Ovary (tissue), 9 donors: ENCODE results near the gene BAZ2B. TPM values are rescaled to one million over a fixed set of nuclear protein-coding genes. Genes with fewer than 3 reads are reported as not detected.

Source experiments
- DNase-seq, 5 donors: peaks; one replicate each; pipeline ENCODE4 v3.0.0-alpha.2; 2019 to 2020
- H3K27ac ChIP-seq, 2 donors: fragments of 200-600 bp; one replicate each; pipeline versions ENCODE4 v1.5.1 to v1.8.0; 2019 to 2022
- H3K27me3 ChIP-seq: fragments of 200-600 bp; one replicate; pipeline ENCODE4 v1.8.0; 2022
- H3K36me3 ChIP-seq: fragments of 200-600 bp; sonication (generic); one replicate; pipeline ENCODE4 v1.5.1; 2019
- H3K4me1 ChIP-seq: one replicate; pipeline ENCODE4 v1.8.1; 2013; ENCODE audit warnings: mild to moderate bottlenecking, moderate library complexity; ENCODE audit not compliant: insufficient read depth
- H3K4me3 ChIP-seq: fragments of 200-600 bp; sonication (generic); one replicate; pipeline ENCODE4 v1.5.1; 2017
- H3K9me3 ChIP-seq, 2 donors: fragments of 200-600 bp in 1 of 2; sonication (generic) in 1 of 2; one replicate each; pipeline versions ENCODE4 v1.5.1 to v1.8.1; 2013 to 2019; ENCODE audit warnings: mild to moderate bottlenecking in 1 of 2, moderate library complexity in 1 of 2
- CTCF ChIP-seq, 3 donors: fragments of 450-650 bp in 2 of 3; fragments of 200-600 bp in 1 of 3; IDR thresholded peaks; one replicate each; pipeline versions ENCODE4 v1.5.1 to v1.8.0; 2016 to 2022; ENCODE audit warnings: antibody characterized with exemption in 3 of 3, mild to moderate bottlenecking in 1 of 3
- EP300 ChIP-seq: sonication (generic); formaldehyde crosslinking; IDR thresholded peaks from one replicate; pipeline ENCODE4 v1.6.1; 2017; ENCODE audit warnings: antibody characterized with exemption
- POLR2A ChIP-seq: fragments of 450-650 bp; IDR thresholded peaks from one replicate; pipeline ENCODE4 v1.6.1; 2017; ENCODE audit warnings: antibody characterized with exemption, mild to moderate bottlenecking, moderate library complexity
- WGBS, 3 donors: extraction: QIAGEN DNeasy Blood & Tissue Kit in 1 of 3; methylation state at CpG; one replicate each; pipeline versions ENCODE4 v1.1.5 to v1.1.7; 2013 to 2017; 5-methylcytosine and 5-hydroxymethylcytosine counted together
- intact Hi-C, 4 donors: fragments of 100-400 bp; cut with DNase I; formaldehyde crosslinking; loops; one replicate each; pipeline versions ENCODE4 v1.11.0 to v1.15.1; 2022 to 2023
- polyA plus RNA-seq, 2 donors: library from polyadenylated mRNA; stranded (reverse); fragments of 200-250 nt in 1 of 2; fragments of 350-450 nt in 1 of 2; fragmentation: Illumina TruSeq in 1 of 2; extraction: RNeasy Lipid Tissue Mini Kit (QIAGEN cat#74804) in 1 of 2; gene quantifications; one replicate each; pipeline ENCODE4 v1.2.3, GENCODE V29; 2013 to 2014
- total RNA-seq, 7 donors: library from RNA; depleted of rRNA in 2 of 7; stranded (reverse); fragments of >200 nt in 2 of 7; fragmentation: NEBNext Ultra II Directional in 3 of 7; extraction: Animal tissue kit (Norgen Biotek cat#: 25700) in 3 of 7; gene quantifications; one replicate each; pipeline versions ENCODE4 v1.1.0 to v1.2.4, GENCODE V29; 2016 to 2023
- donor health status: DM: no; HTN: no; CAD: no; lungs with moderate emphysema.
- donor health status: DM: no; HTN: no; CAD: no.
- donor health status: Bipolar disorder and iron deficiency.
- donor health status: DM: yes; HTN: yes; CAD: no.
- donor health status: DM: no; HTN: no; CAD: no.
- donor health status: DM: yes; HTN: yes; CAD: no.

The BAZ2B gene
- total and polyA plus RNA-seq, 9 donors: 31.8 to 131 (median 99.4) TPM

DNA sequence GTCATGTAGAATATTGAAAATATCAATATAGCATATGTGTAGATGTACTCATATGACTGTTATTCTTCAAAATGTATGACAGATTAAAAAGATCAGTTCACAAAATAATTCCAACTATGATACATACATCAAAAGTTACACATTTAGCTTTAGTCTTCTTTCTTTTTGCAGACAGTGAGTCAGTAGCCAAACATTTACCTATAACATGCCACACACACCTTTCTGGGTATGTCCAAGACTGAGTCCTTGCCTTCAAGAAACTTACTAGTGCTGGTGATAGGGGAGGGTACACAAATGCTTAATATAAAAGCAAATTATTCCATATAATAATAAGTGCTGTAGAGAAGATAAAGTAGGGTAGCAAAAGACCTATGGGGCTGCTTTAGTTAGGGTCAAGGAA, 176.9 kb downstream of the BAZ2B start:
- intact Hi-C loops: no loop called here
- no peak for DNase-seq
- H3K27me3 ChIP-seq: no peaks in the 10 kb centered on the region
- H3K36me3 ChIP-seq: no peaks in the 10 kb centered on the region
- H3K4me1 ChIP-seq: peaks cover 2% of the 10 kb centered on the region
- no peaks in the 10 kb centered on the region for H3K9me3 ChIP-seq
- TF ChIP-seq POLR2A: no peak
- no peak for TF ChIP-seq EP300
- no peak for TF ChIP-seq CTCF (IDR thresholded peaks at IDR 0.05)
- H3K27ac ChIP-seq: no peak overlapping the region
- H3K4me3 ChIP-seq: no peak overlapping the region

- 84 to 89% (median 85%) methylated on average over 5 of the region's 5 CpGs for WGBS, 3 donors
- intact Hi-C loops: no loop called here
These were observed 177.5 kb downstream of the BAZ2B start for GRCh38 chr2:159438720-159439353.

DNA sequence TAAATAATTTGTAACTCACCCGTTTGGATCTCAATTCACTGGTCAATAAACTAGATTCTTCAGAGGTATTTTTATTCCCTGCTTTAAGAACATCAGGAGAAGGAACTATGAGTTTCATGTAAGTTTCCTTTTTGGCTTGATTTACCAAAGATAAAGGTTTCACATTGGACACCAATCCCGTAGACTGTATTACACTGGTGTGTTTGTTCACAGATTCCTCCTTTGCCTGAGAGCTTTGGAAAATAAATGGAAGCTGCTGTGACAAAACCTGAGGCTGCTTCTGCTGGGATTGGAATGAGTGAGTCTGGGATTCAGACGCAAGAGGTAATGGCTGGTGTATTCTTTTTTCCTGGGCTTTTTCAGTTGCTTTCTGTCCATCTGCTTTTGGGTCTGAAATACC, 178.1 kb downstream of the BAZ2B start:
- intact Hi-C loops: no loop called here

More at GRCh38 chr2:159438720-159439353, 177.5 kb downstream of the BAZ2B start:
- no peaks in the 10 kb centered on the region for H3K9me3 ChIP-seq
- H3K4me1 ChIP-seq: peaks cover 2% of the 10 kb centered on the region
- no peak overlapping the region for H3K27ac ChIP-seq
- H3K4me3 ChIP-seq: no peak overlapping the region
- DNase-seq: no peak
- TF ChIP-seq EP300: no peak
- TF ChIP-seq POLR2A: no peak
- TF ChIP-seq CTCF (IDR thresholded peaks at IDR 0.05): no peak
- no peaks in the 10 kb centered on the region for H3K27me3 ChIP-seq
- no peaks in the 10 kb centered on the region for H3K36me3 ChIP-seq

DNA sequence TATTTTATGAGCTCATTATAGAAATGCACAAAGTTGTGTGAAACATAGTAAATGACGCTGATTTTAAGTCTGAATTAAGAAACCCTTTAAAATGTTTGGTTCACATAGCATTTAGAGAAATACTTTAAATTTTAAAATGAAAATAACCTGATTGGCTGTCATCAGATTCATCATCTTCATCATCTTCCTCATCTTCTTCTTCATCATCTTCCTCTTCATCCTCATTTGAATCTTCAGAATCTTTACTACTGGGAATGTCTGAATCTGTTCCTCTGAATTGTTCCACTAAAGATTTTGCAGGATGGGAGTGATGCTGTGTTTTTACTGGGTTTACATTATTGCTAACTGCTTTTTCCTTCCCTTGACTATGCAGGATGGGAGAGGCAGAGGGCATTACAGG, 183.7 kb downstream of the BAZ2B start:
- Histone ChIP-seq H3K27me3 (no peaks in the 10 kb centered on the region), H3K36me3 (no peaks in the 10 kb centered on the region), H3K4me3 (no peak overlapping the region), H3K4me1 (no peaks in the 10 kb centered on the region), H3K27ac (no peak overlapping the region), H3K9me3 (no peaks in the 10 kb centered on the region)
- TF ChIP-seq CTCF (IDR thresholded peaks at IDR 0.05) (no peak), POLR2A (no peak), EP300 (no peak)
- 95 to 98% (median 97%) methylated on average over 1 of the region's 1 CpG for WGBS, 3 donors
- no peak for DNase-seq
- intact Hi-C loops: no loop called here

More for the DNA sequence above, 178.1 kb downstream of the BAZ2B start:
- no peak overlapping the region for H3K4me3 ChIP-seq
- DNase-seq: no peak
- 92 to 93% (median 93%) methylated on average over 3 of the region's 3 CpGs for WGBS, 3 donors
- no peaks in the 10 kb centered on the region for H3K27me3 ChIP-seq
- no peaks in the 10 kb centered on the region for H3K36me3 ChIP-seq
- no peak for TF ChIP-seq POLR2A
- TF ChIP-seq CTCF (IDR thresholded peaks at IDR 0.05): no peak
- peaks cover 2% of the 10 kb centered on the region for H3K4me1 ChIP-seq
- no peaks in the 10 kb centered on the region for H3K9me3 ChIP-seq
- H3K27ac ChIP-seq: no peak overlapping the region
